HL-60 (cell line): ENCODE data around the gene HSPA4L.

Source experiments
- DNase-seq, 2 experiments: peaks; one replicate each; pipeline ENCODE4 v3.0.0-alpha.2; 2010 to 2020; ENCODE audit warnings: low read depth in 1 of 2, low spot score in 1 of 2
- H3K27ac ChIP-seq: fragments of 250-450 bp; sonication (Bioruptor Pico); replicated peaks from 2 replicates; pipeline ENCODE4 v1.5.1; 2020; ENCODE audit warnings: mild to moderate bottlenecking, moderate library complexity
- H3K27me3 ChIP-seq: fragments of 250-450 bp; sonication (Bioruptor Pico); 2 replicates; pipeline ENCODE4 v1.5.1; 2021; ENCODE audit warnings: mild to moderate bottlenecking, moderate library complexity; ENCODE audit not compliant: insufficient read depth, poor library complexity, severe bottlenecking
- H3K4me3 ChIP-seq: replicated peaks from 2 replicates; pipeline ENCODE4 v1.5.1; 2011; ENCODE audit warnings: mild to moderate bottlenecking, control low read depth, low read length; ENCODE audit not compliant: insufficient read depth
- CTCF ChIP-seq: IDR thresholded peaks from one replicate; pipeline ENCODE4 v1.5.1; 2011; ENCODE audit warnings: low read length, control low read depth, inconsistent platforms; ENCODE audit not compliant: insufficient read depth
- GABPA ChIP-seq: IDR thresholded peaks from 2 replicates; pipeline ENCODE4 v1.6.1; 2012; ENCODE audit warnings: low read depth
- POLR2AphosphoS5 ChIP-seq: IDR thresholded peaks from 2 replicates; pipeline ENCODE4 v1.6.1; 2012; ENCODE audit warnings: low read depth
- REST ChIP-seq: IDR thresholded peaks from 2 replicates; pipeline ENCODE4 v1.6.1; 2012; ENCODE audit warnings: low read depth; ENCODE audit not compliant: insufficient replicate concordance
- SPI1 ChIP-seq: IDR thresholded peaks from 2 replicates; pipeline ENCODE4 v1.6.1; 2012; ENCODE audit warnings: low read depth, mild to moderate bottlenecking, borderline replicate concordance

Gene HSPA4L

GRCh38 chr4:127776620-127777019 lies 5.5 kb upstream of the HSPA4L start:
- Histone ChIP-seq H3K27me3 (no peaks in the 10 kb centered on the region), H3K4me3 (no peak overlapping the region), H3K27ac (no peak overlapping the region)
- DNase-seq = no peak
- TF ChIP-seq POLR2AphosphoS5 = no peak
- TF ChIP-seq CTCF = no peak
- TF ChIP-seq REST = no peak
- no peak for TF ChIP-seq GABPA
- TF ChIP-seq SPI1 = no peak

GRCh38 chr4:127777487-127777886 lies 4.6 kb upstream of the HSPA4L start:
- Histone ChIP-seq H3K4me3 (no peak overlapping the region), H3K27ac (no peak overlapping the region), H3K27me3 (no peaks in the 10 kb centered on the region)
- TF ChIP-seq GABPA (no peak), REST (no peak), SPI1 (no peak), POLR2AphosphoS5 (no peak), CTCF (no peak)
- DNase-seq = no peak

GRCh38 chr4:127778102-127778501 lies 4.0 kb upstream of the HSPA4L start:
- TF ChIP-seq REST = no peak
- no peak for TF ChIP-seq POLR2AphosphoS5
- no peak for TF ChIP-seq SPI1
- no peak for TF ChIP-seq CTCF
- no peak for TF ChIP-seq GABPA
- no peak overlapping the region for H3K4me3 ChIP-seq
- H3K27me3 ChIP-seq = no peaks in the 10 kb centered on the region
- no peak for DNase-seq
- H3K27ac ChIP-seq = no peak overlapping the region
